C4-2B (cell line): ENCODE results near the gene PROM1.

ENCODE experiments used
- CTCF ChIP-seq: fragments of 450-650 bp; conservative IDR thresholded peaks from 2 replicates; pipeline ENCODE4 v1.5.1; 2017; ENCODE audit warnings: mild to moderate bottlenecking
- ZFX ChIP-seq: fragments of 450-650 bp; IDR thresholded peaks from 2 replicates; pipeline ENCODE4 v1.6.1; 2017

- no peak for TF ChIP-seq CTCF
- TF ChIP-seq ZFX: no peak
Observed at GRCh38 chr4:15942283-15942682, 141.5 kb downstream of the PROM1 start.
